Measurements from ENCODE around the gene DTNA.
"Not testable (repeated sequence)": the region's sequence is repeated elsewhere in the genome, so short reads cannot be mapped to it uniquely, and the experiment has no call there.

The DTNA gene

GRCh38 chr18:34864836-34865497 lies 154.9 kb downstream of the DTNA start:
- DNase-seq: no peak

- no peak for DNase-seq
Observed at GRCh38 chr18:34866310-34866709, 156.2 kb downstream of the DTNA start.

- DNase-seq: no peak
Observed at GRCh38 chr18:34866739-34867138, 156.6 kb downstream of the DTNA start.

GRCh38 chr18:34867520-34867919 lies 157.4 kb downstream of the DTNA start:
- peak; percentile 7 for DNase-seq

GRCh38 chr18:34870555-34871310 lies 160.6 kb downstream of the DTNA start:
- peak; percentile 1 for DNase-seq

- DNase-seq: no peak
Observed at GRCh38 chr18:34871435-34871834, 161.3 kb downstream of the DTNA start.

GRCh38 chr18:34872066-34872465 lies 162.0 kb downstream of the DTNA start:
- DNase-seq: no peak

GRCh38 chr18:34873986-34874580 lies 164.0 kb downstream of the DTNA start:
- no peak for DNase-seq

GRCh38 chr18:34875150-34875549 lies 165.1 kb downstream of the DTNA start:
- no peak for DNase-seq

GRCh38 chr18:34880403-34880802 lies 170.3 kb downstream of the DTNA start:
- DNase-seq: no peak

- DNase-seq: no peak
Observed at GRCh38 chr18:34880882-34881834, 171.1 kb downstream of the DTNA start.

GRCh38 chr18:34884436-34884835 lies 174.3 kb downstream of the DTNA start:
- no peak for DNase-seq

GRCh38 chr18:34886177-34886576 lies 176.1 kb downstream of the DTNA start:
- no peak for DNase-seq

- no peak for DNase-seq
Observed at GRCh38 chr18:34887881-34888580, 177.9 kb downstream of the DTNA start.

- DNase-seq: no peak
Observed at GRCh38 chr18:34890486-34891085, 180.5 kb downstream of the DTNA start.

- DNase-seq: no peak
Observed at GRCh38 chr18:34892379-34892778, 182.3 kb downstream of the DTNA start.

- DNase-seq: no peak
Observed at GRCh38 chr18:34893239-34893638, 183.1 kb downstream of the DTNA start.

- no peak for DNase-seq
Observed at GRCh38 chr18:34901299-34901698, 191.2 kb downstream of the DTNA start.

- DNase-seq: no peak
Observed at GRCh38 chr18:34904994-34905393, 194.9 kb downstream of the DTNA start.

- not testable (repeated sequence) for DNase-seq
Observed at GRCh38 chr18:34906985-34907384, 196.9 kb downstream of the DTNA start.

GRCh38 chr18:34909637-34910364 lies 199.7 kb downstream of the DTNA start:
- DNase-seq: no peak

All from NCI-H2171 (cell line).